ENCODE results near the gene VAMP2. TPM values are rescaled to one million over a fixed set of nuclear protein-coding genes. Genes with fewer than 3 reads are reported as not detected.

VAMP2 gene
- total RNA-seq, 1 experiment from 2014 or later: 35.1 TPM

DNA sequence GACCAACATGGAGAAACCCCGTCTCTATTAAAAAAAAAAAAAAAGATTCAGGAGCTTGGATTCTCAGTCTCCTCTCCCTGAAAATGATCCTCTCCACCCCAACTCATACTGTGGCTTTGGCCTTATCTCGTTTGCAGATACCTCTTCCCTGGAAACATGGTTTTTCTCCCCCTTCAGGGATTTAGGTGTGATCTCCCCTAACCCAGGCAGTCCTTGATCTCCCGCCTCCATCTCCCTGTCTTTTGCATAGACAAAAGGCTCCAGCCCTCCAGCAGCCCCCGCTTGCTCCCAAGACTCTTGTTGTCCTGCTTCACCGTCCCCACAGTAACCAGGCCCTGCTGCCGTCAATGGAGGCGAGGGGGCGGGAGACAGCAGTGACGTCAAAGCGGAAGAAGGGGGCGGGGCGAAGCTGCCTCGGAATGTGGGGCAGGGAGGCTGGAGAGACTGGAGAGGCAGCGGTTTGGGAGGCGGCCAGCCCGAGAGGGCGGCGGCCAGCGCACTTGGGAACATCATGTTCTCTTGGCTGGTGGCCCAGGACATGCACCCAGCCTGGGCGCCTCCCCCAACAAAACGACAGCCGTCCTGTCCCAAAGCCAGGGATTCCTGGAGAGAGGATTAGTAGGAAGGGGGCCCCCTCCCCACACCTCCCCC is 8.7 kb downstream of the VAMP2 start:
- ChIA-PET POLR2A (ENCODE audit: unreplicated experiment) (interaction anchor here (0.6 to 0.7 kb wide), 3 partner anchors 19 to 283 kb away, joined by 3 to 8 read pairs (median 7); no protein-coding TSS in a partner anchor), CTCF (interaction anchor here (0.6 kb wide), 1 partner anchor 20 kb away, joined by 3 read pairs; no protein-coding TSS in a partner anchor)
- H2AFZ ChIP-seq: no peak overlapping the region

DNA sequence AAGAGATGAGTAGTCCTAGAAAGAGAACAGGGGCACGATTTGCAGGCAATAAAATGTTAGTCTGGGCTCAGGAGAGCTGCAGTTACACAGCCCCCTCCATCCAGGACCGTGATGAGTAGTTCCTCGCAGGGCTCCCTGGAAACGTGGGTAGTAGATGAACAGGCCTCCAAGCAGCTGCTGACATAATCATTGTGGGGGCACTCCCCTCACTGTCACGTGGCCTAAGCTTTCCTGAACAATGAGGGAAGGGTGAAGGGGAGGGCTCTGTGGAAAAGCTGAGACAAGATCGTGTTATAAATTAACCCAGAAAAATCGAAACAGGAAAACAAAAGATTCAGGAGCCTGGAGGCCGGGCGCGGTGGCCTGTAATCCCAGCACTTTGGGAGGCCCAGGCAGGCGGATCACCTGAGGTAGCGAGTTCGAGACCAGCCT is 9.2 kb downstream of the VAMP2 start:
- peaks cover 21% of the 10 kb centered on the region; the same call in 1 of the 2 replicates for H3F3A ChIP-seq (ENCODE audit: insufficient read depth, low read depth)
- no peaks in the 10 kb centered on the region for H3K9me2 ChIP-seq (ENCODE audit: insufficient read depth)
- H2AFZ ChIP-seq: no peak overlapping the region
- H3K4me1 ChIP-seq (replicated peaks; ENCODE audit: insufficient read depth): peaks cover 25% of the 10 kb centered on the region
- ChIA-PET CTCF (interaction anchor here (0.6 kb wide), 1 partner anchor 19 kb away, joined by 3 read pairs; no protein-coding TSS in a partner anchor), POLR2A (ENCODE audit: unreplicated experiment) (interaction anchor here (0.6 to 0.7 kb wide), 2 partner anchors 20 to 283 kb away, joined by 3 to 7 read pairs; no protein-coding TSS in a partner anchor)
- no peaks in the 10 kb centered on the region for H3K9me3 ChIP-seq (ENCODE audit: insufficient read depth, low read depth)
- intact Hi-C loops (cut with micrococcal nuclease; ENCODE audit: unreplicated experiment): no loop called here
- H3K27me3 ChIP-seq (ENCODE audit: insufficient read depth, low read depth): no peaks in the 10 kb centered on the region
- no TSS peak for BruUV-seq (replicated peaks)
- TF ChIP-seq, protein P1, sequence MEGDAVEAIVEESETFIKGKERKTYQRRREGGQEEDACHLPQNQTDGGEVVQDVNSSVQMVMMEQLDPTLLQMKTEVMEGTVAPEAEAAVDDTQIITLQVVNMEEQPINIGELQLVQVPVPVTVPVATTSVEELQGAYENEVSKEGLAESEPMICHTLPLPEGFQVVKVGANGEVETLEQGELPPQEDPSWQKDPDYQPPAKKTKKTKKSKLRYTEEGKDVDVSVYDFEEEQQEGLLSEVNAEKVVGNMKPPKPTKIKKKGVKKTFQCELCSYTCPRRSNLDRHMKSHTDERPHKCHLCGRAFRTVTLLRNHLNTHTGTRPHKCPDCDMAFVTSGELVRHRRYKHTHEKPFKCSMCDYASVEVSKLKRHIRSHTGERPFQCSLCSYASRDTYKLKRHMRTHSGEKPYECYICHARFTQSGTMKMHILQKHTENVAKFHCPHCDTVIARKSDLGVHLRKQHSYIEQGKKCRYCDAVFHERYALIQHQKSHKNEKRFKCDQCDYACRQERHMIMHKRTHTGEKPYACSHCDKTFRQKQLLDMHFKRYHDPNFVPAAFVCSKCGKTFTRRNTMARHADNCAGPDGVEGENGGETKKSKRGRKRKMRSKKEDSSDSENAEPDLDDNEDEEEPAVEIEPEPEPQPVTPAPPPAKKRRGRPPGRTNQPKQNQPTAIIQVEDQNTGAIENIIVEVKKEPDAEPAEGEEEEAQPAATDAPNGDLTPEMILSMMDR (conservative IDR thresholded peaks at IDR 0.05): no peak
- TF ChIP-seq EZH2 (IDR thresholded peaks at IDR 0.05; ENCODE audit: low read depth): no peak
- peak in 1 of 2 experiments; percentile 55 for DNase-seq
- no peak overlapping the region for H3K4me3 ChIP-seq
- no peaks in the 10 kb centered on the region; the same call in 1 of the 2 replicates for H4K20me1 ChIP-seq (ENCODE audit: insufficient read depth)
- H3K36me3 ChIP-seq (ENCODE audit: low read depth): no peaks in the 10 kb centered on the region
- H3K27ac ChIP-seq: peak overlapping the region; percentile 27; the same call in 1 of the 2 replicates
- H3K4me2 ChIP-seq: peak overlapping the region; percentile 85; the same call in 1 of the 2 replicates
- H3K79me2 ChIP-seq (ENCODE audit: low read depth): 0 out of 2 replicates have a peak, but pooled peaks cover 6% of the 10 kb centered on the region

More for the DNA sequence above, 8.7 kb downstream of the VAMP2 start:
- Histone ChIP-seq H3K27me3 (ENCODE audit: insufficient read depth, low read depth) (no peaks in the 10 kb centered on the region), H3K4me1 (replicated peaks; ENCODE audit: insufficient read depth) (peaks cover 25% of the 10 kb centered on the region), H3K36me3 (ENCODE audit: low read depth) (no peaks in the 10 kb centered on the region), H3K27ac (peak overlapping the region; percentile 27; the same call in 1 of the 2 replicates), H3F3A (ENCODE audit: insufficient read depth, low read depth) (peaks cover 22% of the 10 kb centered on the region; the same call in 1 of the 2 replicates), H4K20me1 (ENCODE audit: insufficient read depth) (no peaks in the 10 kb centered on the region; the same call in 1 of the 2 replicates), H3K79me2 (ENCODE audit: low read depth) (0 out of 2 replicates have a peak, but pooled peaks cover 6% of the 10 kb centered on the region), H3K4me2 (peak overlapping the region; percentile 85), H3K9me2 (ENCODE audit: insufficient read depth) (no peaks in the 10 kb centered on the region), H3K4me3 (0 out of 2 replicates have a peak overlapping the region, but pooled peaks have one; percentile 5), H3K9me3 (ENCODE audit: insufficient read depth, low read depth) (no peaks in the 10 kb centered on the region)
- no peak for TF ChIP-seq EZH2 (IDR thresholded peaks at IDR 0.05; ENCODE audit: low read depth)
- TF ChIP-seq, protein P1 (conservative IDR thresholded peaks at IDR 0.05): no peak
- no TSS peak for BruUV-seq (replicated peaks)
- DNase-seq: peak; percentile 77 to 99
- intact Hi-C loops (cut with micrococcal nuclease; ENCODE audit: unreplicated experiment): loop anchor here (2.0 kb wide), 1 partner anchor 265 kb away; the partner anchor contains the start of gene CHD3

DNA sequence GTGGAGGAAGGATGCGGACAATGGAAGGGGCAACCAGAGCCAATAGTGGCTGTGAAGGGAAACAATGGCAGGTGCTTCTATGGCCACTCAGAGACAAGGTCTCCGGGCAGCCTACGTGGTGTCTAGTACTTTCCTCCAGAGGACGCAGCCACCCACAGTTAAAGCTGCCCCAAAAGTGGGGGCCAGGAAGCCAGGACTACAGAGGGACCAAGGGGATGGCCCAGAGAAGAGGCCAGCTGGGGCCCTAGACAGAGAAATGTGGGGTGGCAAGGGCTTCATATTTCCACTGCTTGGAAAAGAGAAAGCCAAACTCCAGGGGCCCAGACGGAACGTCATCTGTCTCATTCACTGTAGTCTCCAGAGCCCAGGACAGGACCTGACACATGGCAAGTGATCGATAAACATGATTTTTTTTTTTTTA is 9.7 kb downstream of the VAMP2 start:
- peaks cover 16% of the 10 kb centered on the region; the same call in 1 of the 2 replicates for H3F3A ChIP-seq (ENCODE audit: insufficient read depth, low read depth)
- H3K4me1 ChIP-seq (replicated peaks; ENCODE audit: insufficient read depth): peaks cover 25% of the 10 kb centered on the region
- CTCF ChIA-PET: no interaction called here
- H3K36me3 ChIP-seq (ENCODE audit: low read depth): no peaks in the 10 kb centered on the region
- H4K20me1 ChIP-seq (ENCODE audit: insufficient read depth): no peaks in the 10 kb centered on the region; the same call in 1 of the 2 replicates
- no peaks in the 10 kb centered on the region for H3K9me2 ChIP-seq (ENCODE audit: insufficient read depth)
- H3K27me3 ChIP-seq (ENCODE audit: insufficient read depth, low read depth): no peaks in the 10 kb centered on the region
- no TSS peak for BruUV-seq (replicated peaks)
- H3K4me3 ChIP-seq: no peak overlapping the region
- H2AFZ ChIP-seq: no peak overlapping the region
- intact Hi-C loops (cut with micrococcal nuclease; ENCODE audit: unreplicated experiment): no loop called here
- DNase-seq: no peak
- no peak overlapping the region for H3K4me2 ChIP-seq
- TF ChIP-seq, protein P1 (conservative IDR thresholded peaks at IDR 0.05): no peak
- no peak for TF ChIP-seq EZH2 (IDR thresholded peaks at IDR 0.05; ENCODE audit: low read depth)
- POLR2A ChIA-PET (ENCODE audit: unreplicated experiment): interaction anchor here (0.7 kb wide), 1 partner anchor 284 kb away, joined by 3 read pairs; no protein-coding TSS in a partner anchor
- no peaks in the 10 kb centered on the region for H3K9me3 ChIP-seq (ENCODE audit: insufficient read depth, low read depth)
- no peak overlapping the region for H3K27ac ChIP-seq
- 0 out of 2 replicates have a peak, but pooled peaks cover 6% of the 10 kb centered on the region for H3K79me2 ChIP-seq (ENCODE audit: low read depth)

All from PC-9 (cell line).